Type B pancreatic cell (in vitro differentiated cells): ENCODE data around the gene GRB14. TPM values are rescaled to one million over a fixed set of nuclear protein-coding genes. Genes with fewer than 3 reads are reported as not detected.

Experiments used
- DNase-seq: peaks from one replicate; pipeline ENCODE4 v3.0.0; 2021; ENCODE audit warnings: mixed read lengths; ENCODE audit not compliant: unreplicated experiment; ENCODE audit errors: extremely low spot score
- H3K27ac Mint-ChIP-seq: 2 replicates; pipeline ENCODE4 v1.8.0; 2021; ENCODE audit warnings: mild to moderate bottlenecking, mixed read lengths
- H3K27me3 Mint-ChIP-seq: 2 replicates; pipeline ENCODE4 v1.8.0; 2021; ENCODE audit warnings: mixed read lengths
- H3K36me3 Mint-ChIP-seq: 2 replicates; pipeline ENCODE4 v1.8.0; 2021; ENCODE audit warnings: mixed read lengths
- H3K4me1 Mint-ChIP-seq: one replicate; pipeline ENCODE4 v1.8.0; 2021; ENCODE audit warnings: mixed read lengths; ENCODE audit not compliant: unreplicated experiment
- H3K4me3 Mint-ChIP-seq: 2 replicates; pipeline ENCODE4 v1.8.0; 2021; ENCODE audit warnings: mild to moderate bottlenecking, mixed read lengths
- H3K9me3 Mint-ChIP-seq: 2 replicates; pipeline ENCODE4 v1.8.0; 2021; ENCODE audit warnings: mixed read lengths
- CTCF ChIP-seq: fragments of 200-600 bp; sonication (generic); conservative IDR thresholded peaks from 2 replicates; pipeline ENCODE4 v1.5.0; 2021; ENCODE audit warnings: antibody characterized with exemption, mild to moderate bottlenecking
- total RNA-seq: library from RNA; stranded (reverse); gene quantifications from 2 replicates; pipeline ENCODE4 v1.2.1, GENCODE V29; 2021; ENCODE audit warnings: low replicate concordance

GRB14 gene
- total RNA-seq, 1 donor from 2014 or later, result 11.6 TPM

GRCh38 chr2:164523009-164523408 is 98.3 kb downstream of the GRB14 start:
- no peak overlapping the region for H3K27ac Mint-ChIP-seq
- no peaks in the 10 kb centered on the region for H3K27me3 Mint-ChIP-seq
- H3K4me3 Mint-ChIP-seq, result no peak overlapping the region
- no peaks in the 10 kb centered on the region for H3K4me1 Mint-ChIP-seq
- H3K9me3 Mint-ChIP-seq, result peaks cover 20% of the 10 kb centered on the region
- peaks cover 16% of the 10 kb centered on the region for H3K36me3 Mint-ChIP-seq
- DNase-seq, result no peak
- no peak for TF ChIP-seq CTCF

- no peak for DNase-seq
- Mint-ChIP-seq H3K36me3 (peaks cover 16% of the 10 kb centered on the region), H3K27me3 (no peaks in the 10 kb centered on the region), H3K27ac (no peak overlapping the region), H3K4me1 (no peaks in the 10 kb centered on the region), H3K9me3 (peaks cover 20% of the 10 kb centered on the region), H3K4me3 (no peak overlapping the region)
- no peak for TF ChIP-seq CTCF
Observed at GRCh38 chr2:164522561-164522981, 98.7 kb downstream of the GRB14 start.

- peaks cover 25% of the 10 kb centered on the region for H3K9me3 Mint-ChIP-seq
- TF ChIP-seq CTCF, result no peak
- no peak overlapping the region for H3K27ac Mint-ChIP-seq
- H3K4me1 Mint-ChIP-seq, result peaks cover 8% of the 10 kb centered on the region
- DNase-seq, result no peak
- no peak overlapping the region for H3K4me3 Mint-ChIP-seq
- H3K36me3 Mint-ChIP-seq, result peaks cover 43% of the 10 kb centered on the region
- no peaks in the 10 kb centered on the region for H3K27me3 Mint-ChIP-seq
Observed at GRCh38 chr2:164515734-164516133, 105.5 kb downstream of the GRB14 start.

GRCh38 chr2:164515030-164515429 is 106.3 kb downstream of the GRB14 start:
- Mint-ChIP-seq H3K4me3 (peak overlapping the region; percentile 40), H3K36me3 (peaks cover 42% of the 10 kb centered on the region), H3K4me1 (peaks cover 8% of the 10 kb centered on the region), H3K27me3 (no peaks in the 10 kb centered on the region), H3K27ac (peak overlapping the region; percentile 86), H3K9me3 (peaks cover 24% of the 10 kb centered on the region)
- no peak for DNase-seq
- no peak for TF ChIP-seq CTCF

- TF ChIP-seq CTCF, result no peak
- peak overlapping the region; percentile 40 for H3K4me3 Mint-ChIP-seq
- peaks cover 8% of the 10 kb centered on the region for H3K4me1 Mint-ChIP-seq
- H3K9me3 Mint-ChIP-seq, result peaks cover 24% of the 10 kb centered on the region
- DNase-seq, result no peak
- no peaks in the 10 kb centered on the region for H3K27me3 Mint-ChIP-seq
- H3K36me3 Mint-ChIP-seq, result peaks cover 42% of the 10 kb centered on the region
- peak overlapping the region; percentile 86 for H3K27ac Mint-ChIP-seq
Observed at GRCh38 chr2:164514491-164514890, 106.8 kb downstream of the GRB14 start.

GRCh38 chr2:164512871-164513270 is 108.4 kb downstream of the GRB14 start:
- DNase-seq, result no peak
- Mint-ChIP-seq H3K27me3 (no peaks in the 10 kb centered on the region), H3K27ac (no peak overlapping the region), H3K4me1 (peaks cover 8% of the 10 kb centered on the region), H3K36me3 (peaks cover 30% of the 10 kb centered on the region), H3K4me3 (no peak overlapping the region), H3K9me3 (peaks cover 9% of the 10 kb centered on the region)
- no peak for TF ChIP-seq CTCF
